UCSD-AML1 (cell line): ENCODE results near the gene ADAMTS17.

ENCODE experiments used
- DNase-seq: peaks from one replicate; lab custom pipeline; 2025; ENCODE audit not compliant: unreplicated experiment; lab: John Stamatoyannopoulos, UW

Gene ADAMTS17

DNA sequence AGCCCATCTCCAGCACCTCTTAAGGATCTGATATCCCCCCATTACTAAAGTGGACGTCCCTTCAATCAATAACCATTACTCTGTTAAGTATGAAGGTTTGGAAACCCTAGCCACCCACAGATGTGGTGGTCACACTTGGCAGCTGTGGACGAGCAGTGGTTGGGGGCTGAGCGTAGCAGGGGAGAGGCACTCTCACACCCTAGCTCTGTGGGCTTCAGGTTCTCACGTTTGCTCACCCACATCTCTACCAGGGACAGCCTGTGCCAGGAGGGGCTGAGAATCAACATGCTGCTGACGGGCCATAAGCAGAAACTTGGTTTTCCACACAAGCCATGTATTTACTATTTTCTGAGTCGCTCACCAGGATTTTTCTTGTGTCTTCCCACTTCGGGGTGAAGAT lies 287.2 kb downstream of the ADAMTS17 start:
- no peak for DNase-seq

DNA sequence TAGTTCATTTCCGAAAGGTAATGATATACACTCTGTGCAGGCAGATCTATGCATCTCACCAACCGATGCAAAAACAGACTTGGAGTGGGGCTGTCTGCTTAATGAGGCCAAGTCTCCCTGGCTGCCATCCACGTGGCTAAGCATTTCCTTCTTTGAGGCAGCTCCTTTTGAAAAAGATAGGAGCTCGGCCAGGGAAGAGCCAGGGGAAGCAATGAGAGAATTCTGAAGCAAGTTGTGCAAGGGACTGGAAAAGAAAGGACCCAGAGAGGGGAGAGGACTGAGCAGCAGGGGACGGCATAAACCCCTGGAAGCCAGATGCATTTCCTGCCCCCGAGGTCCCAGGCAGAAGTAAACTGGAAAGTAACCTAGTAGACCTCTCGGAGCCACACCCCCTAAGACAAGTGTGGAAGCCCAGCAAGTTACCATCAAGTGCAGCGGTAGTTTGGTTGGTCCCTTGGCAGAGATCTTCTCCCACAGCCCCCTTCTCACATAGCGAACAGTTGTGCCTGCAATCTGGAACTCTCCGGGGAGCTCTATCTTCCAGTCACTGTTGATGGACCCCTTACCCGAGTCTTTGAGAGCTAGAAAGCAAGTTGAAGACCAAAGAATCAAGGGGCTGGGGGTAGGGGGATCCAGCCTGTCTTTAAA lies 288.2 kb downstream of the ADAMTS17 start:
- DNase-seq = no peak

DNA sequence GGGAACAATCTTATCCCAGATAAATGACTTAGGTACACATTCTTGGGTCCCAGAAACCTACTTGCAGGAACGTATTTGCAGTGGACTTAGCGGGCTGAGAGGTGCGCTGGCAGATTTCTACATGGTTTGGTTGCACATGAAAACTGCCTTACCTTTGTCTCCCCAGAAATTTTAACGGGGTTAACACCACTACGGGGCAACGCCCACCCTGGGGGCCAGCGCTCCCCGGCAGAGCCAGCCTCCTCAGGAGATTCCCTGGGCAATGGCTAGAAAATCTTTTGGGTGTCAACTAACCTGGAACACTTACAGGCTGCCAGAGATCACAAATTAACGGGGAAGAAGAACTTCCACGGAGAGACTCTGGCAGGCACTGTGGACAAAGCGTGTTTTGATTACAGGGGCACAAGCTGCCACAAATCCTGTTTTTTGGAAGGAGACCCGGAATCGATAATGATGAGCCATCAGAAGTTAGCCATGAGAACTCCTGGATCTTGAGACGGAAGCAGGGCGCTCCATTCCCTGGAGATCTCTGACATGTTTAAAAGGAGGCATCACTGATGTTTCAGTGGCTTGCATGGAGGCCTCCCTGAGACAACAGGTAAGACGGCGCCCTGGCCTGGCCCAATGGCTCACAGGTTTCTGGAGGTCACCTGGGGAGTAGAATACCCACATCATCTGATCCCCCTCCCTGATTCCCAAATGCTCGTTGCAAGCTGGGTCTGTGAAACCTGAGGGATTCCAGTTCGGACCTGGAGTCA lies 288.9 kb downstream of the ADAMTS17 start:
- no peak for DNase-seq

DNA sequence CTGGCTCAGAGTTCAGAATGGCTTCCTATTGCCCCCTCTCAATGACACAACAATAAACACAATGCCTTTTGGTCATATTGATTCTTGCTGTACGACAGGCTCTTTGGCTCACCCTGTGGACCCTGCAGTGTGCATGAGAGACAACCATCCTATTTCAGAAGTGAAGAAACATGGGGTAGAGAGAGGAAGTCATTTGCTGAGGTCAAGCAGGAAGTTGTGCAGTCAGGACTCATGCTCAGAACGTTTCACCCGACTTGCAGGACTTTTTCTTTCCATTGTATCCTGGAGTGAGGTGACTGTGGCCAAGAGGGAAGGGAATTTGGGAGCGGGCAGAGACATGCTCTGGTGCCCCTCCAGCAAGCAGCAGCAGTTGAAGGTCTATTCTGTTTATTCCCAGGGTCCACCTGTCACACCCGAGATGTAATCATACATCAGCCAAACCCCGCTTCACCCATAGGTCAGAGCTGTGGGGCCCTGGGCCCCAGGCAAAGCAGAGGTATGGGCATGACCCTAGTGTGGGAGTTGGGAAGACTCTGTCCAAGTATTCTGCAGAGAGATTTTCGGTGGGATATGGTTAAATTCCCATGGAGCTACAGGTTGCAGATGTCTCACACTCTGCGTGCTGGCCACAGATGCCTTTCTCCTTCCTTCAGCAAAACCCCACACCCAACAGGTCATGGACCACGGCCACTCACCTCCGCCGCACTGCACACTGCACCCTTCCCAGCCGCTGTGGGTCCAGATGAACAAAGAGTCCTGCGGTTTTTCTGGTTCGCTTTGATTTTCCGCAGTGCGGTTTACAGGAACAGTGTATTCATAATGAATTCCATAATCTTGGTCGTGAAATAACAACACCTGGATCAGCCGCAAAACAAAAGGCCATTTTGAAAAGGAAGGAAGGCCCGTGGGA lies 290.6 kb downstream of the ADAMTS17 start:
- no peak for DNase-seq

DNA sequence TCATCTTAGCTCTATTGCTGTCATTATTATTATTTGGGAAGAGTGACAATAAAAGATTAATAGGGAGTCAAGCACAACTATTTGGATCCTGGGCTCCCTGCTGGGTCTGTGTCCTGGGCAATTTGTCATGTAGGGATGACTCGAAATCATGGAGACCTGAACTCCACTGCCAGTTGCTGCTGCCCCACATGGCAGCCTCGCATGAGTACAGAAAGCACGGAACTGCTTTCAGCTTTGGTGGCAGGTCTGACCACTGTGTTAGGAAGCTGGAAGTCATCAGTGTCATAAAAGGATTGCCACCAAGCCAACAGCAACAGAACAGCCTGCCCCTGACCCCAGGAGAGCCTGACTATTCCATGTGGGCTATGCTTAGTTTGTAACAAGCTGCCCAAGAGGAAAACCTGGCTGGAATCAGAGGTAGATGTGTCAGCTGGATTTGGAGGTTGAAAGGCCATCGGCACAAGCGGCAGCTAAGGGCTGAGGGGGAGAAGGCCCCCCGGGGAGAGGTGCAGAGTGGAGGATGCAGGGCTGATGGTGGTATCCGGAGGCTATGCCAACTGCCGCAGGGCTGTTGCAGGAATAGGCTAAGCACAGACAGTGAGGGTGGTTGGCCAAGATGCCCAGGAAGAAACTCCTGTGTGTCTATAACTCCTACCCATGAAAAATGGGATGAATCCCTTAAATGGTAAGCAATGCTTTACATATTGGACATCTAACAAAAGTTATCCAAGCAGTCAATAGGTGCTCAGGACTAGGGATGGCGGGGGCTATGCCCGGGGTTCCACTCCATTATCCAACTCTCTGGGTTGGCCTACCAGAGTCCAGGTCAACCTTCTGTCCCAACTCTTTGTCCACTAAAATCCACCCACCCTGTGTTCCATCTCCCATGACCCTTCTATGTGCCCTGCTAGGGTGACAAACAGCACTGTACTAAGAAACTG lies 291.6 kb downstream of the ADAMTS17 start:
- DNase-seq = no peak

DNA sequence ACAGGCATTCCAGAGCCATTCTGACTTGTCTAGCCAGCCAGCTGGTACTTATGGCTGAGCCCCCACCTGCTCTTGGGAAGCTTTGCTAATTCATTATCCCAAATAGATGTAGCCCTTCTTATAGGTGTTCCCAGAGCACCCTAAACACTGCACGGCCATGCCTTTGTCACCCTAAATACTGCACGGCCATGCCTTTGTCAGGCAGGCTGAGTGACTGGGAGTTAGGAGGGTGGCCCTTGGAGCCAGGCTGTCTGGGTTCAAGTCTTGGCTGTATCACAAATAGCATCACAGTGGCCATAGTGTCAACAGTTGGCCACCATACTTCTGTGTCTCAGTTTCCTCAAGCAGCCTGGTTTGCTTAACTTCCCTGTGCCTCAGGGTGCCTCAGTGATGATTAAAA lies 292.3 kb downstream of the ADAMTS17 start:
- DNase-seq = no peak

DNA sequence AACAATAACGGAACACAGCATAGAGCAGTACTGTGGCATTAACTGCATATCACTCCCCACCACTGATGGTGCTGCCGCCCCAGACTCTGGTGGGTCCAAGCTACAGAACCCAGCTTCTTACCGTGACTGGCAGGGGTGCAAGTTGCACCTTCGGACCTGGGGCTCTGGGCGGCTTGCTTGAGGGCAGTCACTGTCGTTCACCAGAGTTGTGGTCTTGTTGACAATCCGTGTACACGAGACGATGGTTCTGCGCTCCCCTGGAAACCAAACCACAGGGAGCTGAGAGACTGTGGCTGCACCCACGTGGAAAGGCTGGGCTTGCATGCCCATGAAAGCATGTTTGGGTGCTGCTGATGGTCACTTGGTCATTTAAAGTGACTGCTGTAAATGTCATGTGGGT lies 293.0 kb downstream of the ADAMTS17 start:
- DNase-seq = no peak

DNA sequence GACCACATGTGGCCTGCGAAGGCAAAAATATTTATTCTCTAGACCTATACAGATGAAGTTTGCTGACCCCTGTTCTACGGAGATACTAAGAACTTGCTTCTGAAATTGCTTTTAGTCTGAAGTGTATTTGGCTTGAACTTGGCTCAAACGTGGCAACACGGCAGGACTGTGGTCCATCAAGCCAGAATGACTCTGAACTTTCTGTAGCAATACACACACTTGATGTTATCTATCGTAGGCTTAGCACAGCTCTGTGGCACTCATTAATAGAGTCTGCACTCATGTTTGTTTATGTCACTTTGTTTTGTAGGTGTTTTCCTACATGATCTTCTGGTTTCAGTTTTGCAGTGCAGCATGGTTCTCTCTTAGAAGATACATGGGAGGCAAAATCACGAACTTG lies 298.1 kb downstream of the ADAMTS17 start:
- DNase-seq = no peak

DNA sequence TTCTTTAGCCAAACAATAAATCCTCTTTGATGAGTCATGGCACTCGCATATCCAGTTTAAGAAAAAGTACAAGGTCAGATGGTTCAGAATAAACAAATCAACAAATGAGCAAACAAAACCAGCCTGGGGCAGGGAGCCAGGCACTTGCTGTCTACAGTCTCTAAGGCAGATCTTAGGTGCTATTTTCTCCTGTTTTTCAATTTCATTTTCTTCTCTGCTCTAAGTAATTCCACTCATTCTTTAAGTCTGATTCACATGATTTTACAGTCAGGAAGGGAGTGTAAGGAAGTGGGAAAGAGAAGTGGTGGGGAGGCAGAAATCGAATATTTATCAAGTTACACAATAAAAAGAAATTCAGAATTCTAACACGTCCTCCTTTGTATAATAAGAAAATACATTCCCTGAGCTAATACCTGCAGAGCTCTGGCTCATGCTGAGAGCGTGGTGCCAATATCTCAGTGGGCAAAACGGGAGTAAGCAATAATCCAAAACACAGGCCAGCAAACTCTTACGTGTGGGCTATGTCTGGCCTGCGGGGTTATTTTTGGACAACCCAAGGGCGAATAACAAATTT lies 298.6 kb downstream of the ADAMTS17 start:
- DNase-seq = no peak

DNA sequence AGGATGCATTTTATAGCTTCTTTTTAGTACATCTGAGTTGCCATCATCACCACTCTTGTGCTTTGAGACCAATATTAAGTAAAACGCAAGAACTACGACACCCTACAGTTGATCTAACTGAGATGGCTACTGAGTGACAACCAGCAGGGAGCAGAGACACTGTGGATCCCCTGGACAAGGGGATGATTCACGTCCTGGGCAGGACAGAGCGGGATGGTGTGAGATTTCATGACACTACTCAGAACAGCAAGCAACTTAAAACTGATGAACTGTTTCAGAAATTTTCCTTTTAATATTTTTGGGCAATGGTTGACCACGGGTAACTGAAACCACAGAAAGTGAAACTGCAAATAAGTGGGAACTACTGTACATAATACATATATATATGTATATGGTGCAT lies 299.2 kb downstream of the ADAMTS17 start:
- no peak for DNase-seq

DNA sequence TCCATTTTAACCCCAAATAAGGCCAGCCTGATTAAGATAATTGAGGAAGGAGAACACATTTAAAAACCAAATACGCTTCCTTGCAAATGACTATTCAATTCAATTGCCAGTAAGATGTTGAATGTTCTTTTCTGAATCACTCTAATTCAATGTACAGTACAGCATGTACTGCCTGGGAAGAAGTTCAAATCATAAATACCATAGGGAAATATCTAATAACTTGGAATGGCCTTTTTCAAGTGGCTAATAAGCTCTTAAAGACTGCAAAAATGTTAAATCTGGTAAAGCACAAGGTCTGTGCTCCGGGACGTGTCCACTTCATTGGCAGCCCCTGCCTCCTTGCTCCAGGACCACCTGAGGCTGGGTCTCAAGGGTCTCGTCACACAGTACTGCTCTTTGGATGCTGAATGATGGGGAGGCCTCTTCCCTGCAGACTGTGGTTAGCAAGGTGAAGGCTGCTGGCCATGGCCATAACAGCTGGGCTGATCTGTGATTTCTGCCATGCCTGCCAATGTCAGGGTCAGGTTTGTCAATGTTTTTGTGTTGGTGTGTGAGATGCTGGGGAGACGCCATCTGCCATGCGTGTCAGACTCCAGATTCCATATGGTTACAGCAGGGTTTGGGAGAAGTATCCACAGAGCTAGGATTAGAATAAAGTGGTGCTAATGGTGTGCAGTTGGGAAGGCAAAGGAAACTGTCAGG lies 300.5 kb downstream of the ADAMTS17 start:
- no peak for DNase-seq

DNA sequence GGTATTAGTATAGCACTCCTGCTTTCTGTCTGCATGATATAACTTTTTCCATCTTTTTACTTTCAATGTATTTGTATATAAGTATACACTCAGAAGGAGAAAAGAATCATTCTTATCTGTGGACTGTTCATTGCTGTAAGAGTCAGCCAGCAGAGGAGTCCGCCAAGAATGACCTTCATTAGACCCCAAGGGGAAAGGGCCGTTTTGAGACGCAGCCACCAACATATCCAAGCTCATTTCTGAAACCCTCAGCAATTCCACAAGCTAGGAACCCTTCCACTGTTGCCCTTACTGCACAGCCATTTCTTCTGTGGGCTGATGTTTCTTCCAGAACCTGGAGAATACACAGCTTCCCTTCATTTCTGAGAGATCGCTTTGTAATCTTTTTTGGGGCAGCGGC lies 301.8 kb downstream of the ADAMTS17 start:
- DNase-seq = no peak

DNA sequence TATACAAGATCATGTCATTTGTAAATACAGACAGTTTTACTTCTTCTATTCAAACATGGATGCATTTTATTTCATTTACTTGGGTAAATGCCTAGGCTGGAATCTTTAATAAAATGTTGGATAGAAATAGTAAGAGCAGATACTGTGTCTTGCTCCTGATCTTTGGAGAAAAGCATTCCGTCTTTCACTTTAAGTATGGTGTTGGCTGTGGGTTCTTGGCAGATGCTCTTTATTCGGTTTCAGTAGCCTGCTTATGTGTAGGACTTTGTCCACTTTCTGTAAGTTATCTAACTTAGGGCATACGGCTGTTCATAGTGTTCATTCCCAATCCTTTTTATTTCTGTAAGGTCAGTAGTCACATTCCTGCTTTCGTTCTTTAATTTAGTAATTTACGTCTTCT lies 303.0 kb downstream of the ADAMTS17 start:
- no peak for DNase-seq

DNA sequence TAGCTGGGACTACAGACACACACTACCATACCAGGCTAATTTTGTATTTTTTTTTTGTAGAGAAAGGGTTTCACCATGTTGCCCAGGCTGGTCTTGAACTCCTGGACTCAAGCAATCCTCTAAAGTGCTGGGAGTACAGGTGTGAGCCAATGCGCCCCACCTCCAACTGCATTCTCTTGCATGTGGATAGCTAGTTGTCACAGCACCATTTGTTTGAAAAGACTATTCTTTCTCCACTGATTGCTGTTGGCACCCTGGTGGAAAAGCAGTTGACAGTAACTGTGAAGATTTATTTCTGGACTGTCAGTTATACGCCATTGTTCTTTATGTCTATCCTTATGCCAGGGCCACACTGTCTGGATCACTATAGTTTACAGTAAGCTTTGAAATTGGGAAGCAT lies 303.9 kb downstream of the ADAMTS17 start:
- no peak for DNase-seq

DNA sequence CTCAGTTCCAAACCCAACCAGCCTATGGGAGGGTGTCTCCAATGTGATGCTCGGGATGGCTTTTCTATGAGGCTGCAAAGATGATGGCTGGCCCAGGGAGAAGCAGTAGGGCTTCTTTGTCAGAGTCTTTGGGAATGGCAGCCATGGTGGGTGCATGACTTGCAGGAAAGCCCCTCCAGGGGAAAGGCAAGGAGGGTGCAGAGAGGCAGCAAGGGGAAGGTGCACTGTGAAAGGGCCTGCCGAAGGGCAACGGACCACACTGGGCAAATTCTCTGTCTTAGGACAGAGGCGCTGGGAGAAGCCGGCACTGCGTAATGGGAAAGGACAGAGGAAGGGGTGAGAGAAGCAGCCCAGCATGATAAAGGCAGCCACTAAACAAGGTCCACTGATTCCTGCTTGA lies 305.8 kb downstream of the ADAMTS17 start:
- DNase-seq = no peak

DNA sequence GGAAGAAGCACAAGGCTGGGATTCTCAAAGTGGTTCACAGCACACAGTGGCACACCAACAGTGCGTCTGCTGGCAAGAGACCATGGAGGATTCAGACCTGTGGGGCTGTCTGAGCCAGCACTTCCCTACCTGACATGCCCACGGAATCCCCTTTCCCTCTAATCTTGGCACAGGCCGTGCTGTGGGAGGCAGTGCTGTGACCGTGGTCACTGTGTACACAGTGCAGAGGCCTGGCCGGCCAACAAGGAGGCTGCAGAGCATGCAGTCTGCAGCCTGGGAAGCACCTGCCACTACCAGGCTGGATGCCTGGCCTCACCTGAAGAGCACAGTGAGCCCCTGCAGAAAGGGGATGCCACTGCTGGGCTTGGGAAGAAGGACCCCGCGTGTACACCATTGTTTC lies 307.6 kb downstream of the ADAMTS17 start:
- DNase-seq = no peak

DNA sequence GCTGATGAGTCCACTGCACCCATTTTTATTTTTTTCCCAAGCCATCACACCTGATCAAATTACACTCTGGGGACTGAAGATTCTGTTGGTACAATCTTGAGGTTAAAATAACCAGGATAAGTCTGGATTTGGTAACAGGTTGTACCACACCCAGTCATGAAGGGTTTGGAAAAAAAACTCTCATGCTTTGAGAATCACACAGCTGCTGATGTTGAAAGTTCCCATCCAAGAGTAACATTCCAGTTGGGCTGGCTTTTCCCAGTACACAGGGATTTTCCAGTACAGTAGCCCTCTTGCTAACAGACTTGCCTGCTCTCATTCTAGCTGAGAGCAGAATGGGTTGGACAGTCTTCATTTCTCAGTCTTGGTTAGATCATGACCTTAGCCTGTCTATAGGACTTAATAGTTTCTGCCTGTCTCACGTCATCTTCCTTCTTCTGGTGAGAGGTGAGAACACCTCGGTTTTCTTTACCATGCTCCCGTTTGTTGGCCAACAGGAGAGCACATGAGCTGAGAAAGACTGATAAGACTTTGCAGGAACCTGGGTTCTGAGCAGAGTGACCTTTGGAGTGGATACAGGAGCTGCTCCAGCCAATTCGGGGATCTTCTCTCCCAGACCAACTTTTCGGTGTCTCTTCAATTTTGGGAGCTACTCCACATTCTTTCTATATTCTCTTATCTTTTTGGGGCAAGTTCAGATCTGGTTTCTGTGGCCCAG lies 308.5 kb downstream of the ADAMTS17 start:
- no peak for DNase-seq

DNA sequence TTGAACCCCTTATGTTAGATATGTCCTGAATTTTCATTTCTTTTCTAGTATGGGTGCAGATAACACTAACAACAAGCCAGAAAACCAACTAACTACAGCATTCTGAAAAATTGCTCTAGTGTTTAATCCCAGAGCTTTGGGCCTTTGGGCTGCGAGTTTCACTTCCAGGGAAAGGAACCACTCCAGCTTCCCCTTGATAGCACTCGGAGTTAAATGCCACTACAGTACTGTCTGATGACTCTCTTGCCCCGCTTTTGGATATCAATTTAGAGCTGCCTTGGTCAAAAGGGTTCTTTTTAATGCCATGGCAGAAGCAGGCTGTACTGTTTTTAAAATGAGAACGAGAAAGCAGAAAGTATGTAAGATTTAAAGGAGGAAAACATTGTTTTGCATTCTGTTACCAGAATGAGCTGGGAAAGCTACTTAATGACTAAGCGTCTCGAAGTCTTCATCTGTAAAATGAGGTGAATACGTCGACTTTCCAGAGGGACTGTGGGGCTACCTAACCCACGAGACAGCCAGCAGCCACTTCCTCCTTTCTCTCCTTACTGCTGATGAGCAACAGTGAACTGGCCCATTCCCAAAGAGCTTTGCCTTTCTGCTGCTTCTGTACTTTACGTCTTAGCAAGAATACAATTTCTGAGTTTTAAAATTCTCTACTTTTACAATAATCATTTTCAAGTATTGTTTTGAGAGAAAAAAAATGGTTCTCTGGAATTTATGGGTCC lies 309.3 kb downstream of the ADAMTS17 start:
- DNase-seq = no peak
